G401 (cell line): ENCODE data around the gene NR1H3. TPM values are rescaled to one million over a fixed set of nuclear protein-coding genes. Genes with fewer than 3 reads are reported as not detected.

Source experiments
- DNase-seq: peaks from one replicate; pipeline ENCODE4 v3.0.0-alpha.2; 2015; ENCODE audit warnings: low spot score
- in situ Hi-C: cut with HindIII; loops from 2 replicates; pipeline ENCODE4 v1.10.0; 2016; ENCODE audit warnings: low sequenced_read_pairs, mixed read lengths
- total RNA-seq: library from RNA; depleted of rRNA; stranded (reverse); fragments of >200 nt; shearing (Covaris generic); gene quantifications from 2 replicates; pipeline ENCODE4 v1.2.3, GENCODE V29; 2014

The NR1H3 gene
- total RNA-seq, 1 experiment from 2014 or later: 14.1 TPM

DNA sequence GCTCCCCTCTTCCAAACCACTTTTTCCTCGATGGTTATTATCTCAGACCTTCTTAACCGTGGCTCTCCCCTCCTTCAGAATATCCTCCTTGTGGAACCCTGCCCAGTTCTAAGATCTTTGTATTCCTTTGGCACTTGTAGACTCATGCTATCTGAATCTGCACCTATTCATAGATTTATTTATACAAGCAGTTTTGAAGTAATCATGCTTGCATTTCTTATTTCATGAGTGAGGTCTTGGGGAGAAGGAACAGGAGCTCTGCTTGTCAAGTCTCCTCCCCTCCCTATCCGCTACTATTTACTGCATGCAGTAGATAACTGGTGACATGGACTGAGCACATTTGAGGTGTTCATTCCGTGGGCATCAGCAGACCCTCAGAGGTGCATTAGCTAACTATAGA lies 6.7 kb downstream of the NR1H3 start:
- no peak for DNase-seq
- in situ Hi-C loops: no loop called here

DNA sequence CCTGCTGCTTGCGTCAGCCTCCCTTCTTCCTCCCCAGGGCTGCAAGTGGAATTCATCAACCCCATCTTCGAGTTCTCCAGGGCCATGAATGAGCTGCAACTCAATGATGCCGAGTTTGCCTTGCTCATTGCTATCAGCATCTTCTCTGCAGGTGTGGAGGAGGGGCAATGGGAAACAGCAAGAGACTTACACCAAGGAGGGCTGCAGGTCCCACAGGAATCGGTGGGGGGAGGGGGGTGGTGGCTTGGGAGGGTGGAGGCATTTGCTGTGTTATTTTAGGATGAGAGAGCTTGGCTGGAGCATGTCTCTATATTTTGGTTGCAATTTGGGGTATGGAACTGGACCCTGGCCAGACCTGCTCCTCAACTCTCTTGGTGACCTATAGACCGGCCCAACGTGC lies 10.1 kb downstream of the NR1H3 start:
- in situ Hi-C loops: no loop called here
- no peak for DNase-seq

DNA sequence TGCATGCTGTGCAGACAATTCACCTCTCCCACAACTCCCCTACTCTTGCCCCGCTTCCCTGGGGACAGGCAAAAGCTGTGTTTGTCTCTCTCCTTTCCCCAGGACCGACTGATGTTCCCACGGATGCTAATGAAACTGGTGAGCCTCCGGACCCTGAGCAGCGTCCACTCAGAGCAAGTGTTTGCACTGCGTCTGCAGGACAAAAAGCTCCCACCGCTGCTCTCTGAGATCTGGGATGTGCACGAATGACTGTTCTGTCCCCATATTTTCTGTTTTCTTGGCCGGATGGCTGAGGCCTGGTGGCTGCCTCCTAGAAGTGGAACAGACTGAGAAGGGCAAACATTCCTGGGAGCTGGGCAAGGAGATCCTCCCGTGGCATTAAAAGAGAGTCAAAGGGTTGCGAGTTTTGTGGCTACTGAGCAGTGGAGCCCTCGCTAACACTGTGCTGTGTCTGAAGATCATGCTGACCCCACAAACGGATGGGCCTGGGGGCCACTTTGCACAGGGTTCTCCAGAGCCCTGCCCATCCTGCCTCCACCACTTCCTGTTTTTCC lies 10.7 kb downstream of the NR1H3 start:
- DNase-seq: no peak
- in situ Hi-C loops: no loop called here

DNA sequence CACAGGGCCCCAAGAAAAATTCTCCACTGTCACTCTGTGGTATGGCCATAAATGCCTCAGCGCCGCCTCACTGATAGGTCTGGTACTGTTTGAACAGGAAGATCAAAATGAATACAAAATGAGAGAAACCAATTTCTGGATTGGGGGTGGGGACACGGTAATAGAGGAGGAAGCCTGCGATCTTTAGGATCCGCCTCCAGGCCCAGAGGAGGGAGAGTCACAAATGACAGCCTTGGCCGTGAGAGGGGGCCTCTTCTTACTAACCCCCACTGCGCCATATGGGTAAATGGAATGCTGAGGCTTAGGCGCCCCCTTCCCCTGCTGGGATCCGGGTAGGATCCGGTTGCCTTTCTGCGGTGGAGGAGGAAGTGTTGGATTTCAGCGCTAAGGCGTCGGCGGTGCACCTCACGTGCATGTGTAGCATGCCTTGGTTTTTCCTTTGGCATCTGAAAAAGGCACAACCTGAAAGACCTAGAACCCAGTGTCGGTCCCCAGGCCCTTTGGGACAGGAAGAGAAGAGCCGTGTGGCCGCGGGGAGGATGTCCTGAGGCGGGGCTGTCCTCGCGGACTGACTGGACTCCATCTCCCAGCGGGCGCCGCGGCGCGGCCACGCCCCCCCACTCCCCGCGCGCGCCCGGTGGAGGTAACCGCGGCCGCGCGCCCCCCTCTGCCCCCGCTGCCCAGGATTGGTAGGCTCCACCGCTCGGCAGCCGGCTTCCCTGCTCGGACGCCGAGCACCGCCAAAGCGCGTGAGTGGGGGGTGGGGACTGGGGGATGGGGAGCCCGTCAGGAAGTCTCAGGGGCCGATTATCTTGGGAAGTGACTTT lies 11.4 kb downstream of the NR1H3 start:
- in situ Hi-C loops: no loop called here

DNA sequence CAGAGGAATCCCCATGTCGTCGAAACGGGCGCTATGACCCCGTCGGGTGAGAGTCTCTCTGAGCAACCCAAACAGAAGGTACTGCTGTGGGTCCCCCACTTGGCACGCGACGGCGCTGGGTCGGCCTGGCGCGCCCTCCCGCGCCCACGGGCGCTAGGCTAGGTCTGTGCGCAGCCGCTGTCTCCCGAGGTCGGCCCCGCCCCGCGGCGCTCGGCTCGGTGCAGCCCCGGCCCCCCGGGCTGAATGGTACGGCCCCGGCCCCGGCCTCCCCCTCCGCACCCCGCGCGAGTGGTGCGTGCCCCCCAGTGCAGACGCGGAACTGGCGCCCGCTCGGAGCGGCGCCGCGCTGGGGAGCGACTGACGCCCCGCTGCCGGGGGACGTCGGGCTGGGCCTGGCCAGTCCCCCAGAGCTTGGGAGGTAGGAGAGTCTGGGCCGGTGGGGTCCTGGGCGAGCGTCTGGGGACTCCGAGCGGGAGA lies 12.1 kb downstream of the NR1H3 start, which contains the start of gene MADD:
Gene MADD (plus strand): TSS at position 305 of the 477 bp plus-strand sequence.
- in situ Hi-C loops: no loop called here
- DNase-seq: peak; percentile 85

More for the DNA sequence above, 11.4 kb downstream of the NR1H3 start:
- peak; percentile 87 for DNase-seq

DNA sequence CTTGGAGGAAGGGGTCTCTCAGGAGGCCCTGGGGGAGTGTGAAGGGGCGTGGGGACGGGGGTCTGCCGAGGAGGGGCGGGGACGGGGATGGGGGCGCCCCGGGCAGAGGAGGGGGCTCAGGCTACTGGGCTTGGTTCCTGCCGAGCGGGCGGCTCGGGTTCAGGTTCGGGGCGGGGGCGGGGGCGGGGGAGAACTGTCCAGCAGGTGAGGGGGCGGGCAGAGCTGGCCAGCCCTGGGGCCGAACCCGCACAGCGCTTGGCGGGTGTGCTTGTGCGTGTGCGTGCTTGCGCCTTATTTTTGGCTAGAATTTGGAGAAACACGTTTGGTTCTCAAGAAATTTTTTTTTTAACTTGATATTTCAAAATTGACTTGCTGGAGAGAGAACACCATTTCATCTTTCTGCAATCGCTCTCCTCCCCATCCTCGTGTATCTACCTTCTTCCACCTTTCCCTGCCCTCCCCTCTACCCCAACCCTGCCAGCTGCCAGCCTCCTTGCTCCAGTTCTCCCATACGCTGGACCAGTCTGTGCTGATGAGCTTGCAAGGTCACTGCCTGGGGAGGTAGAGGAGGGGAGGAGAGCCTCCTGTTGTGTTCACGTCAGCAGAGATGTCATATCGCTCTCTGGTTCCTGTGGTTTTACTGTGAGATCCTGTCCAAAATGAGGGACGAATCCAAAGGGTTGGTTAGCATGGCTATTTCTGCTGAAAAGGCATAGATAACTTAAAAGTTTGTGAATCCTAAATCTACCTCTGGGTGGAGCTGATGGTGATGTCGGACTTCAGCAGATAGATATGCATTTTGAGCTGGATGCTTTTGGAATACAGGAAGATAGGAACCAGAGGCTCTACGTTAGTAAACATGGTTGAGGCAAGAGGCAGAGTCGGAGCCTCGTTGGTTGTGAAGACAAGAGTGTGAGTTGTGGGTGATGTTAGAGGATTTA lies 12.8 kb downstream of the NR1H3 start:
- peak; percentile 86 for DNase-seq
- in situ Hi-C loops: no loop called here

DNA sequence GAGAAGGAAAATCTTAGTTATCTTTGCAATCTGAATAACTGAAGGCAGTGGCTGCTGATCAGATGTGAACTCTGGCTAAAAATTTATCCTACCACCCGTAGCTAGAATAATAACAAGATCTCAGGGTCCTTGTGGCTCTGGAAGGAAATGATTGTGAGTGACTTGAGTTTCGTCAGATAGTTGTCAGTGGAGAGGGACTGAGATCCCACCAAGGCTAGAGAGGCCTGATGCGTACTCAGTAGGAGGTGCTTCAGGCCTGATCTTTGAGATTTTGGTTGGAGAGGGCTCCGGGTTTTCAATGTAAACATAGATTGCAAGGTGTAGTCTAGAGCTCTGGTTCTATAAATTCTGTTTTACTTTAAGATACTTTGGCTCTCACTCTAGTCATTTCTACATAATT lies 13.5 kb downstream of the NR1H3 start:
- DNase-seq: peak; percentile 20
- in situ Hi-C loops: no loop called here

DNA sequence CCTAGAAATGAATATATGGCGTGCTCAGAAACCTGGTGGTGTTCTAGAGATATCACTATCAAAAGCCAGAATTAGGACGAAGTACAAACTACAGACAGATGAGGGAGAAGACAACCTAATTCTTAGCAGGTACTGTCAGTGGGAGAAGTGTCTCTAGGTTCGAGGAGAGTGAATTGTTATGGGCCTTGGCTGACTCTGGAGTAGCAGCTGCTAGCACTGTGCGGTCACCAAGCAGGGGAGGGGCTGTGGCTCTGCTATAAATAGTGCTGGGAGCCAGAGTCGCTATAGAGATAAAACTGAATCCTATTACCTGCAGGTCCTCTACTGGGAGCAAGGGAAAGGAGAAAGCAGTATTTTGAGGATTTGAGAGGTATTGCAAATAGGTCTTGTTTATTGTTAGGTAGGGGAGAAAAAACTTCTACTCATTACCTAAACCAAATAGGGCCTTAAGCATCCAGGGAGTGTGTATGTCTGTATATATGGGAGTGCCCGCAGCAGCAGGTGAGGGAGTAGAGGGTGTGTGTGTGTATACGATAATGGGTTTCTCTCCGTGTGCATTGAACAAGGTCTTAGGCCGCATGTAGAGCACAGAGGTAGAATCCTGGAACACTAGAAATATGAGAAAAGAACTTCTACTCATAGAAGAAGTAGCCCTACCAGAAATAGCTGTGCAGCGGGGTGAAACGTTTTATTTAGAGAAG lies 14.3 kb downstream of the NR1H3 start:
- in situ Hi-C loops: no loop called here
- peak; percentile 93 for DNase-seq

DNA sequence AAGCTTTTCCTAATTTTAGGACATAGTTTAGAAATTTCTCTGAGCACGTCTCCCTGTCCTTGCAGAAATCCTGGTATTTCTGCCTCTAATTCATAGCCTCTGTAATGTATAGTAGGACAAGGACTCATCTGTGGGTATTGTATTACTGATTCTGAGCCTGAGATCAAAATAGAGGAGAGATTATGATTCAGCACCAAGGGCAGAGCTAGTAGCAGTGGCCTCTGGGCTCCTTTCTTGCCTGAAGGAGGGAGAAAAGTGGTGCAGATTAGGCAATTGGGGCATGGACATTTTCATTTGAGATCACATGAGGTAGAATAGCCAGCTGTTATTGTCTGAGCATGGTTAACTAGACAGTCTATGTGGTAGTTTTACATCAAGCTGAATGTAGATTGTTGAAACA lies 14.9 kb downstream of the NR1H3 start:
- DNase-seq: no peak
- in situ Hi-C loops: no loop called here

DNA sequence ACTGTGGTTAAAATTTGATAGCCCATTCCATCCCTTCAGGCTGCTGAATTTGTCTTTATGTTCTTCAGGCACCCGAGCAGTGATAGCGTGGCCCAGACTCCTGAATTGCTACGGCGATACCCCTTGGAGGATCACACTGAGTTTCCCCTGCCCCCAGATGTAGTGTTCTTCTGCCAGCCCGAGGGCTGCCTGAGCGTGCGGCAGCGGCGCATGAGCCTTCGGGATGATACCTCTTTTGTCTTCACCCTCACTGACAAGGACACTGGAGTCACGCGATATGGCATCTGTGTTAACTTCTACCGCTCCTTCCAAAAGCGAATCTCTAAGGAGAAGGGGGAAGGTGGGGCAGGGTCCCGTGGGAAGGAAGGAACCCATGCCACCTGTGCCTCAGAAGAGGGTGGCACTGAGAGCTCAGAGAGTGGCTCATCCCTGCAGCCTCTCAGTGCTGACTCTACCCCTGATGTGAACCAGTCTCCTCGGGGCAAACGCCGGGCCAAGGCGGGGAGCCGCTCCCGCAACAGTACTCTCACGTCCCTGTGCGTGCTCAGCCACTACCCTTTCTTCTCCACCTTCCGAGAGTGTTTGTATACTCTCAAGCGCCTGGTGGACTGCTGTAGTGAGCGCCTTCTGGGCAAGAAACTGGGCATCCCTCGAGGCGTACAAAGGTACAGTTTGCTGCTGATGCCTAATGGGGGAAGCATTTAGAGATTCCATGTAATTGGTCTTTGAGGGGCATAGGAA lies 16.9 kb downstream of the NR1H3 start:
- in situ Hi-C loops: no loop called here
- no peak for DNase-seq

DNA sequence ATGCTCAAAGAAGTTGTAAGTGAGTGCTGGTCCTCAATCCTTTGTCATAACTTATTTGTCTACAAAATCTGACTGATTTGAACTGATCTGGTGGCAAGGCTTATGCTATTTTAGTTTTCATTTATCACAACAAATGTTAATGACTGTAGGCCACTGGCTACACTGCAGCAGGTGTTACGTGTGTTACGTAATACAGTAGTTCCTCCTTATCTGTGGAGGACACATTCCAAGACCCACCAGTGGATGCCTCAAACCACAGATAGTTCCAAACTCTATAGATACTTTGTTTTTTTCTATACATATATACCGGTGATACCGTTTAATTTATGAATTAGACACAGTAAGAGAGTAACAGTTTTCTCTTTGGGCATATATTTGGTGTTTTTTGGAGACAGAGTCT lies 19.1 kb downstream of the NR1H3 start:
- in situ Hi-C loops: no loop called here
- no peak for DNase-seq

DNA sequence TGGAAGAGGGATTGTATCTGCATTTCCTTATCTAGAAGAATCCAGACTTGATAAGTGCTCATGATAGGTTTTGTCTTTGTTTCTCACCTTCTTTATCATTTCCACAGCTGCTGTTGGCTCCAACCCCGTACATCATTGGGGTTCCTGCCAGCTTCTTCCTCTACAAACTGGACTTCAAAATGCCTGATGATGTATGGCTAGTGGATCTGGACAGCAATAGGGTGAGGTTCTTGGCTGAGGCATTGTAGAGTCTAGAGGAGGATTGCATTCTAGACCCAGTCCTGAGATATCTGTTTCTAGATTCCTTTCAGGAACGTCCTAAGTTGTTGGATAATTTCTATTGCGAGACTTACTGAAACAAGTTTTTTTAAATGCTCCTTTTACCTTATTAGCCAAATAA lies 20.3 kb downstream of the NR1H3 start:
- in situ Hi-C loops: no loop called here
- DNase-seq: no peak

DNA sequence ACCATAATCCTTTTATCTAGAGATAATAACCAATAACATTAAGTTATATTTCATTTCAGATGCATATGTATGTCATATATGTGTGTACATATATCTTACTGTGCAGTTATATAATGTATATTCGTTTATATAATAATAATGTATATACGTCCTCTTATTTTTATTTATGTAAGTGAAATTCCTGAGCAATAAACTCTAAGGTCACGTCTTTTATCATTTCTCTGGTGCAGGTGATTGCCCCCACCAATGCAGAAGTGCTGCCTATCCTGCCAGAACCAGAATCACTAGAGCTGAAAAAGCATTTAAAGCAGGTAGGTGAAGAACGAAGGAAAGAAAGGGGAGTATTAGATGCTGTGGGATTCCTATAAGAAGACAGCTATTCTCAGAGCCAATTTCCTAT lies 21.0 kb downstream of the NR1H3 start:
- in situ Hi-C loops: no loop called here

DNA sequence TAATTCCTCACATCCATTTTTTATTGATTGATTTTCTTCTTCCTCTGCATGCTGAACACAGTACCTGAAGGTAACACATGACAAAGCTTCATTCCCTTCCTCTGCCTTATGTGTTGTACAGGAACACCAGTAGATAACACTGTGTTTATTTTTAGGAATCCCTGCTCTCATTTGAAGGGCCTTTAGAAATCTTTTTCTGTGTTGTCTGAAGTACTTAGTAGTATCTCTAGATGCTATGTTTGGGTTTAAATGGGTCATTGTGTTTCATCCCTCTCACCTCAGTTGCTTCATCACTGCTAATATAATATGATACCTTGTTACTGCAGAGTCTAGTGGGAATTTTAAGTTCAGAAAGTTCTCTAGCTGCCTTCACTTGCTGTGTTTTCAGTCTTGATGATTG lies 22.3 kb downstream of the NR1H3 start:
- in situ Hi-C loops: no loop called here
- DNase-seq: no peak

More for the DNA sequence above, 21.0 kb downstream of the NR1H3 start:
- no peak for DNase-seq

DNA sequence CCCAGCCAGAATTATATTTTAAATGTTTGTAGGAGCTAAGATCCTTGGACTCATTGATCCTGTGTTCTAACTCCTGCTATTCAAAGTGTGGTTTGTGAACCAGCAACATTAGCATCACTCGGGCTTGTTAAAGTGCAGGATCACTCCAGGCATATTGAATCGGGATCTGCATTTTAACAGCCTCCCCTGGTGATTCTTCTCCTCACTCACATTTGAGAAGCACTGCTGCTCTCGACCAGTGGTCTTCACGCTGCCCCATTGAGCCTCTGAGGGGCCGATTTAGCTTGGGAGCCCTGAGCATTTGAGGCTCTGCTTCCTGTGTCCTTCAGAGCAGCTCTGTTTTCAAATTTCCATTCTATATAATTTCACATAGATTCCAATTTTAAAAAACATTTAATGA lies 23.1 kb downstream of the NR1H3 start:
- DNase-seq: no peak
- in situ Hi-C loops: no loop called here

DNA sequence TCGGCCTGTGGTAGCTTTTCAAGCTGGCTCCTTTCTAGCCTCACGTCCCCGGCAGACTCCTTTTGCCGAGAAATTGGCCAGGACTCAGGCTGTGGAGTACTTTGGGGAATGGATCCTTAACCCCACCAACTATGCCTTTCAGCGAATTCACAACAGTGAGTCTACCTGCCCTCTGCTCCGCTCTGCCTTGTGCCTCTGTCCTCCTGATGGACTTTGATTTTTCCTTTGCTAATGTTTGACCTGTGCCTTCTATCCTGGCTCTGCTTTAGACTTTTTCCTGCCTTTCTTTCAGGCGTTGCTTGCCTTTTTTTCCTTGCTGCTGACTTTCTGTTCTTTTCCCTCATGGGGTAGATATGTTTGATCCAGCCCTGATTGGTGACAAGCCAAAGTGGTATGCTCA lies 24.7 kb downstream of the NR1H3 start:
- in situ Hi-C loops: no loop called here
- no peak for DNase-seq

DNA sequence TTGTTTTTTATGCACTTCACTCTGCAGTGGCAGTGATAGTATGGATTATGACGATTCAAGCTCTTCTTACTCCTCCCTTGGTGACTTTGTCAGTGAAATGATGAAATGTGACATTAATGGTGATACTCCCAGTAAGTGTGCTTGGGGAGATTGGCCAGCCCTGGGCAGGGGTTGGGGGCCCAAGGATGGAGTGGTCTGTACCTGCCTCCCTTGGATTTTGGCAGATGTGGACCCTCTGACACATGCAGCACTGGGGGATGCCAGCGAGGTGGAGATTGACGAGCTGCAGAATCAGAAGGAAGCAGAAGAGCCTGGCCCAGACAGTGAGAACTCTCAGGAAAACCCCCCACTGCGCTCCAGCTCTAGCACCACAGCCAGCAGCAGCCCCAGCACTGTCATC lies 26.4 kb downstream of the NR1H3 start:
- DNase-seq: no peak
- in situ Hi-C loops: no loop called here

DNA sequence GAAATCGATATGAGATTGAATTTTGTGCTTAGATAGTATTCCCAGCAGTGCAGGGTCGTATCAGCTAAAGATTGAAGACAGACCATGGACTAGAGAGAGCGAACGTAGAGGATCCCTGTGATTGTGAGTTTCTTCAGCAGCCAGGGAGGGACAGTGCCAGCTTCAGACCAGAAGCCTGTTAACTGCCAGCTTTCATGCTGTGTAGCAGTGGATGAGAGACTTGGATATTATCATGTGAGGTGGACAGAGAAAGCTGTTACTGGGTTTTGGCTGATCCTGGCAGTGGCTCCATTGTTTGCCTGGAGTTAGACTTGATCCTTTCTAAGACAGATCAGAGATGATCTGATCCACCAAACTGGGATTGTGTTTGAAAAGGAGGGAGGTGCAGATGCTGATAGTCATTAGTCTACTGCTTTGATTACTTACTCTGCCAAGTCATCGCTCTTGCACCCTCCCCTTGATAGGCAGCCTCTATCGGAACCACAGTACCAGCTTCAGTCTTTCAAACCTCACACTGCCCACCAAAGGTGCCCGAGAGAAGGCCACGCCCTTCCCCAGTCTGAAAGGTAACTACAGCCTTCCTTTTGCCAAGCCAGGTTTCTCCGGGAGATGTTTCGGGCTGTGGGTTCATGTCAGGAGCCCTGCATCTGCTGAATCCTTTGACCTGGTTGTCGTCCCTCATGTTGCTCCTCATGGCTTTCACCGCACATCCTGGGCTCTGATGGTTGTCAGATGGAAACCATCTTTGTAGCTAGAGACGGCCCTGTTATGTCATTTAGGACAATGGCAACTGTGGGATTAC lies 28.4 kb downstream of the NR1H3 start:
- peak; percentile 77 for DNase-seq
- in situ Hi-C loops: no loop called here
